Common myeloid progenitor, CD34-positive (primary cell): ENCODE results near the gene DEDD.
A peak's percentile ranks its signal among the peaks of the same experiment; 100 is the strongest.

ENCODE experiments used
- CTCF ChIA-PET: fragments of 350-600 bp; sonication (Branson Sonifier 250); formaldehyde crosslinking; loops from one replicate; lab custom pipeline; 2021; ENCODE audit warnings: antibody characterized with exemption; lab: Charles Lee
- POLR2A ChIA-PET: fragments of 350-600 bp; sonication (Branson Sonifier 250); formaldehyde crosslinking; loops from one replicate; lab custom pipeline; 2021; ENCODE audit warnings: antibody characterized with exemption; lab: Charles Lee
- DNase-seq, 3 donors: peaks; one replicate each; pipeline versions ENCODE4 v3.0.0 to v3.0.0-alpha.2; 2013
- H3K27ac ChIP-seq, 2 experiments: 1 replicate in 1 of 2; 2 replicates in 1 of 2; pipeline ENCODE4 v1.7.0; 2013; ENCODE audit warnings: inconsistent platforms in 2 of 2, low read length in 2 of 2, mild to moderate bottlenecking in 2 of 2, low read depth in 1 of 2, moderate library complexity in 1 of 2; ENCODE audit not compliant: severe bottlenecking in 2 of 2, insufficient read depth in 1 of 2, poor library complexity in 1 of 2
- H3K27me3 ChIP-seq, 5 experiments: replicated peaks in 2 of 5; 1 replicate in 3 of 5; 2 replicates in 2 of 5; pipeline versions ENCODE4 v1.6.1 to v1.7.0; 2013; ENCODE audit warnings: low read length in 4 of 5, mild to moderate bottlenecking in 2 of 5, moderate library complexity in 2 of 5, inconsistent platforms in 1 of 5; ENCODE audit not compliant: insufficient read depth in 5 of 5, control insufficient read depth in 4 of 5
- H3K36me3 ChIP-seq, 4 experiments: 1 replicate in 2 of 4; 2 replicates in 2 of 4; pipeline versions ENCODE4 v1.6.1 to v1.7.0; 2013; ENCODE audit warnings: low read length in 3 of 4, control low read depth in 1 of 4, mild to moderate bottlenecking in 1 of 4; ENCODE audit not compliant: control insufficient read depth in 4 of 4, insufficient read depth in 4 of 4
- H3K4me1 ChIP-seq, 4 experiments: 1 replicate in 3 of 4; 2 replicates in 1 of 4; pipeline versions ENCODE4 v1.6.1 to v1.7.1; 2013; ENCODE audit warnings: low read length in 3 of 4, mild to moderate bottlenecking in 3 of 4, control low read depth in 1 of 4, inconsistent platforms in 1 of 4, moderate library complexity in 1 of 4; ENCODE audit not compliant: control insufficient read depth in 4 of 4, insufficient read depth in 4 of 4; ENCODE audit errors: control extremely low read depth in 1 of 4
- H3K4me3 ChIP-seq, 7 experiments: 1 replicate in 4 of 7; 2 replicates in 3 of 7; pipeline versions ENCODE4 v1.5.1 to v1.7.0; 2013; ENCODE audit warnings: mild to moderate bottlenecking in 7 of 7, low read length in 6 of 7, moderate library complexity in 6 of 7, inconsistent platforms in 2 of 7, low read depth in 2 of 7, control low read depth in 1 of 7; ENCODE audit not compliant: insufficient read depth in 4 of 7, control insufficient read depth in 1 of 7; ENCODE audit errors: extremely low read depth in 1 of 7
- H3K9me3 ChIP-seq, 5 experiments: 1 replicate in 4 of 5; 2 replicates in 1 of 5; pipeline versions ENCODE4 v1.6.1 to v1.7.1; 2013; ENCODE audit warnings: low read length in 4 of 5, mild to moderate bottlenecking in 2 of 5, inconsistent platforms in 1 of 5, low read depth in 1 of 5, moderate library complexity in 1 of 5; ENCODE audit not compliant: control insufficient read depth in 4 of 5, insufficient read depth in 2 of 5; ENCODE audit errors: control extremely low read depth in 1 of 5
- WGBS: methylation state at CpG from one replicate; pipeline ENCODE4 v1.1.5; 2013; ENCODE audit not compliant: insufficient coverage; 5-methylcytosine and 5-hydroxymethylcytosine counted together

Gene DEDD

DNA sequence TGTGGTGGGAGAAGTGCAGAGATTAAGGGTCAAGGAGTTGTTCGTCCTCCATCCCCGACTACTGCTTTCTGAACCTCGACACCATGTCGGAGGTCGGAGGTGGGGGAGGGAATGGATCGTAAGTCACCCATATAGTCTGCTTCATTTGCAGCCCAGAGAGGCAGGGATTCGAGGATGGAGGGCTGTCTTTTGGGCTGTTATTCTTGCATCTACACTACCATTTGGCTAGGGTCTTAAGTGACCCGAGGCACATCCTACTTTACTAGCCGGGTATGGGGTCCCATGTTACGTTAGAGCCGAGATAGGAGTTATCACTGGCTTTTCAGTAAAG lies 27.4 kb upstream of the DEDD start:
- POLR2A ChIA-PET = no interaction called here
- 2% methylated on average over 9 of the region's 11 CpGs for WGBS
- Histone ChIP-seq H3K9me3 (no peaks in the 10 kb centered on the region), H3K4me3 (peak overlapping the region; percentile 59 to 95 (median 87)), H3K4me1 (peaks cover 2 to 30% (median 24%) of the 10 kb centered on the region in 4 experiments), H3K27ac (peak overlapping the region; percentile 84 to 90), H3K36me3 (peaks cover 8 to 62% (median 32%) of the 10 kb centered on the region in 4 experiments), H3K27me3 (no peaks in the 10 kb centered on the region)
- CTCF ChIA-PET = no interaction called here
- DNase-seq = peak in 1 of 3 donors; percentile 27

DNA sequence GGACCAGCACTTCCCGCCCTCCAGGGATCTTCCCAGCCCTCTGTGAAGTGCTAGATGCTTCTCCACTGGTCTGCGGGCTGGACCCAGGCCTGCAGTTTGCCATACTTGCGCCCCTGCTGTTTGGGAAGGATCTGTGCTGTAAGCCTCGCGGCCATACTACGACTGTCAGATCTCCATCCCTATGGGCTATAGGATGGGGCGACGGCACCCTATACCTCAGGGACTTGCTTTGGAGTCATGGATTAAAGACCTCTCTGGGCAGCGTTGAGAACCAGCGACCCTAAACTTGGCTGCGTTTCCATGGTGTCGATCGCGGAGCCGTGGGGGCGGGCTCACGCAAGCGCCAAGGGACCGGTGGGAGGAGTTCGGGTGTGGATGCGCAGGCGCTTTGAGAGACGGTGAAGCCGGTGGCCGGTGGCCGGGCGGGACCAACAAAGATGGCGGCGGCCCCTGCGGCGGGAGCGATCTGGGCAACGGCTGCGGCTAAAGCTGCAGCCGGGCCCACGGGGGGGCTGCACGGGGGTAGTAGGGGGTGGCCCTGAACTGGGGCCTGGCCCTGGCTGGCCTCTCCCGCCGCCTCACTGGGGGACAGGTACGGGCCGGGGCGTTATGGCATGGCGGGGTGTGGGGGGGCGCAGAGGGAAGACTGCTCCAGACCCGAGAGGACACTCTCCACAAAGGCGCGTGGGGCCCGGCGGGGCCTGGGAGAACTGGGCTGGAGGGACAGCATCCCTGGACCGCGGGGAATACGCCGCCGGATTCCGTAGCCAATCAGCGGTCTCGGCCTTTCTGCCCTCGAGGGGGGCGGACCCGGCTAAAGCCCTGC lies 26.8 kb upstream of the DEDD start, which contains the start of gene USP21:
Gene USP21 (plus strand): TSS at position 414 of the 826 bp plus-strand sequence. CDS start 1,141 bp downstream, outside the sequence.
- H3K9me3 ChIP-seq = no peaks in the 10 kb centered on the region
- peak within 1 kb of the TSS; percentile 84 to 90 for H3K27ac ChIP-seq
- WGBS = 4% methylated on average over 53 of the region's 60 CpGs
- H3K36me3 ChIP-seq = peaks cover 8 to 57% (median 27%) of the 10 kb centered on the region in 4 experiments
- no peaks in the 10 kb centered on the region for H3K27me3 ChIP-seq
- peaks cover 2 to 34% (median 28%) of the 10 kb centered on the region in 4 experiments for H3K4me1 ChIP-seq
- ChIA-PET POLR2A (no interaction called here), CTCF (interaction anchor here (0.7 to 3.2 kb wide), 8 partner anchors 7 to 61 kb away, joined by 3 to 14 read pairs (median 6); partner anchors contain the start of genes B4GALT3, KLHDC9, NIT1 and PFDN2)
- peak; percentile 87 to 93 (median 92) for DNase-seq
- peak within 1 kb of the TSS; percentile 59 to 95 (median 87) for H3K4me3 ChIP-seq

DNA sequence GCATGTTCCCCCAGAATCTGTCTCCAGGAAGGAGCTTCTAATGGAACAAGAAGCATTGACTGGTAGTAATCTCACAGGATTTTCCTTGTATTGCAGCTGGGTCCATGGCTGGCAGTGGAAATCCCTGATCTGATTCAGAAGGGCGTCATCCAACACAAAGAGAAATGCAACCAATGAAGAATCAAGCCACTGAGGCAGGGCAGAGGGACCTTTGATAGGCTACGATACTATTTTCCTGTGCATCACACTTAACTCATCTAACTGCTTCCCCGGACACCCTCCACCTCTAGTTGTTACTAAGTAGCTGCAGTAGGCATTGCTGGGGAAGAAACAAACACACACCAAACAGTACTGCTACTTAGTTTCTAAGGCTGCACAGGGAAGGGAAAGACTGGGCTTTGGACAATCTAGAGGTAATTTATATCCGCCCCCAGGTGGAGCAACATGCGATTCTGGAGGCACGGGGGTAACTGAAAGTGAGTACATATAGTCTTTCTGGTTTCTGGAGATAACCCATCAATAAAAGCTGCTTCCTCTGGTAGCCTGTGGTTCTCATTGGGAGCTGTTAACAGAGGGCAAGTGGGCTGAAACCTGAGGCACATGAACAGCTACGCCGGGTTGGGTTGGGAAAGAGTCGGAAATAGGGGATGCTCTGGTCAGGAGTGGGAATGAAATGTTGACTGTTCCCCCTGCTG lies 26.0 kb upstream of the DEDD start:
- CTCF ChIA-PET = interaction anchor here (0.6 to 3.2 kb wide), 15 partner anchors 8 to 224 kb away, joined by 3 to 14 read pairs (median 5); partner anchors contain the start of genes ARHGAP30, B4GALT3, KLHDC9 and NIT1
- WGBS = 53% methylated on average over 8 of the region's 9 CpGs
- peak in 2 of 3 donors; percentile 55 to 66 for DNase-seq
- POLR2A ChIA-PET = interaction anchor here (0.6 kb wide), 1 partner anchor 64 kb away, joined by 3 read pairs; no protein-coding TSS in a partner anchor
- Histone ChIP-seq H3K36me3 (peaks cover 8 to 50% (median 21%) of the 10 kb centered on the region in 4 experiments), H3K27me3 (no peaks in the 10 kb centered on the region), H3K4me1 (peaks cover 2 to 34% (median 29%) of the 10 kb centered on the region in 4 experiments), H3K9me3 (no peaks in the 10 kb centered on the region), H3K4me3 (peak overlapping the region in 5 of 7 experiments; percentile 81 to 95 (median 89)), H3K27ac (peak overlapping the region; percentile 84 to 90)

DNA sequence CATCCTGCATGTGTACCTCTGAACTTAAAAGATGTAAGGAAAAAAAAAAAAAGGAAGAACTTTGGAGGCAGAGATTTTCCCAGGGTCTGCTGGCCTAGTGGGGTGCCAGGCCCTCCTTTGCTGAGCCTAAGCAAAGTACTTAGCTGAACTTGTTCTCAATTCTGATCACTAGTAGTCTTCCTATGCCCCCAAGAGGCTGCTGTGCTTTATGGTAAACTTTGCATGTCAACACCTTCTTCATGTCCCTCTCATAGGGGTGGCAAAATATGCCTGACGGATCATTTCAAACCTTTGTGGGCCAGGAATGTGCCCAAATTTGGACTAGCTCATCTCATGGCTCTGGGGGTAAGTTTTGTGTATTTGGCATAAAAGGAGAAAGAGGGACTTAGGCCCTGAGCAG lies 25.4 kb upstream of the DEDD start:
- H3K4me3 ChIP-seq = no peak overlapping the region
- no peak overlapping the region for H3K27ac ChIP-seq
- 100% methylated on average over 1 of the region's 1 CpG for WGBS
- ChIA-PET CTCF (interaction anchor here (0.6 to 3.2 kb wide), 15 partner anchors 9 to 224 kb away, joined by 3 to 14 read pairs (median 5); partner anchors contain the start of genes ARHGAP30, B4GALT3, KLHDC9 and NIT1), POLR2A (no interaction called here)
- DNase-seq = peak in 1 of 3 donors; percentile 17
- peaks cover 2 to 37% (median 32%) of the 10 kb centered on the region in 4 experiments for H3K4me1 ChIP-seq
- H3K36me3 ChIP-seq = peaks cover 8 to 45% (median 17%) of the 10 kb centered on the region in 4 experiments
- H3K9me3 ChIP-seq = no peaks in the 10 kb centered on the region
- H3K27me3 ChIP-seq = no peaks in the 10 kb centered on the region

DNA sequence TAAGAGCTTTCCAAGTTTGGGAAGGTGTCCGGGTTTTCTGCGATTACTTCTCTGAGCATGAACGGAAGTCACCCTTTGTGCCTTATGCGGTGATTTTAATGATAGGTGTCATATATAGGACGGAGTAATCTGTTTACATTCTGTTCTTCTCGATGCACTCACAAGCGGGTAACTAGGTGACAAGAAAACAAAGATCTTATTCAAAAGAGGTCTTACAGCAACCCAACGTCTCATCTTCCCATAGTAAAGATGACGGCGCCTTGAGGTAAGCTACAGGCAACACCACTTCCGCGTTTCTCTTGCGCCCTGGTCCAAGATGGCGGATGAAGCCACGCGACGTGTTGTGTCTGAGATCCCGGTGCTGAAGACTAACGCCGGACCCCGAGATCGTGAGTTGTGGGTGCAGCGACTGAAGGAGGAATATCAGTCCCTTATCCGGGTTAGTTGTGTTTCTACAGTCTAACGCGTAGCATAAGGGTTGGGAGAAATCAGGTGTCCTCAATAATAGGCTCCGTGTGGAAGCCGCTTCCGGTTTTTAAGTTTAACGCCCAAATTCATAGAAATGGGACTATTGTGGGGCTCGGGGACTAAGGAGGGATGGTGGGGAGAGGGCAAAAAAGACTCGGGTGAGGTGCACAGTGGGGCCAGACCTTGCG lies 21.3 kb upstream of the DEDD start, which contains the start of gene UFC1:
Gene UFC1 (plus strand): TSS at position 297 of the 656 bp plus-strand sequence. CDS start 20 bp downstream, at position 317.
- Histone ChIP-seq H3K27me3 (no peaks in the 10 kb centered on the region), H3K9me3 (no peaks in the 10 kb centered on the region), H3K4me1 (peaks cover 2 to 18% (median 17%) of the 10 kb centered on the region in 4 experiments), H3K27ac (peak within 1 kb of the TSS; percentile 98), H3K4me3 (peak within 1 kb of the TSS; percentile 63 to 99 (median 96)), H3K36me3 (peaks cover 8 to 19% (median 13%) of the 10 kb centered on the region in 4 experiments)
- peak; percentile 94 to 97 (median 95) for DNase-seq
- POLR2A ChIA-PET = interaction anchor here (0.8 to 1.4 kb wide), 2 partner anchors 12 to 56 kb away, joined by 5 to 6 read pairs; partner anchors contain the start of gene PPOX
- 0% methylated on average over 26 of the region's 33 CpGs for WGBS
- CTCF ChIA-PET = interaction anchor here (0.6 to 5.5 kb wide), 7 partner anchors 11 to 111 kb away, joined by 3 to 29 read pairs (median 4); partner anchors contain the start of genes DEDD and PPOX

DNA sequence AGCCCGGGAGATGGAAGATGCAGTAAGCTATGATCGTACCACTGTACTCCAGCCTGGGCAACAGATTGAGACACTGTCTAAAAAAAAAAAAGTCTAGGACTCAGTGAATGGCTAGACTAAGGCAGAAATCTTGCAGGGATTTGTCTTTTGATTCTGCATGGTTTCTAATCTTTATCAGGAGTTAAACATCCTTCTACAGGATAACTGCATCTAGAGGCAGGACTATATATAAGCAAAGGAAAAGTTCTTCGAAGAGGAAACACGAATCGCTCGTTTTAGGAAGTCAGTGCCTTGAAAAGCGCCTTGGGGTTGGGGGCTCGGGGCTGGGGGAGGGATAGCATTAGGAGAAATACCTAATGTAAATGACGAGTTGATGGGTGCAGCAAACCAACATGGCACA lies 20.7 kb upstream of the DEDD start:
- Histone ChIP-seq H3K27ac (peak overlapping the region; percentile 98), H3K27me3 (no peaks in the 10 kb centered on the region), H3K36me3 (peaks cover 7 to 12% (median 11%) of the 10 kb centered on the region in 4 experiments), H3K4me3 (peak overlapping the region in 6 of 7 experiments; percentile 77 to 99 (median 96)), H3K4me1 (peaks cover 2 to 15% (median 13%) of the 10 kb centered on the region in 4 experiments), H3K9me3 (no peaks in the 10 kb centered on the region)
- peak in 1 of 3 donors; percentile 29 for DNase-seq
- ChIA-PET CTCF (interaction anchor here (0.9 to 5.5 kb wide), 4 partner anchors 16 to 82 kb away, joined by 3 to 29 read pairs (median 4); partner anchors contain the start of gene DEDD), POLR2A (interaction anchor here (0.8 to 1.4 kb wide), 2 partner anchors 13 to 56 kb away, joined by 5 to 6 read pairs; partner anchors contain the start of gene PPOX)
- WGBS = 62% methylated on average over 2 of the region's 9 CpGs
